ENCODE measurements around the gene ZNF574.

ZNF574 gene

GRCh38 chr19:42122691-42123607 lies 47.0 kb downstream of the ZNF574 start:
- no peak overlapping the region for H3K27ac ChIP-seq
- no peak for TF ChIP-seq ZFX (IDR thresholded peaks at IDR 0.05)
- no peak for TF ChIP-seq CTCF (conservative IDR thresholded peaks at IDR 0.05)

- no peak for TF ChIP-seq CTCF (conservative IDR thresholded peaks at IDR 0.05)
- no peak for TF ChIP-seq ZFX (IDR thresholded peaks at IDR 0.05)
- H3K27ac ChIP-seq = no peak overlapping the region
These were observed 47.8 kb downstream of the ZNF574 start for GRCh38 chr19:42123765-42124164.

GRCh38 chr19:42124386-42124901 lies 48.5 kb downstream of the ZNF574 start:
- TF ChIP-seq ZFX (IDR thresholded peaks at IDR 0.05) = no peak
- no peak for TF ChIP-seq CTCF (conservative IDR thresholded peaks at IDR 0.05)
- no peak overlapping the region for H3K27ac ChIP-seq

- no peak for TF ChIP-seq ZFX (IDR thresholded peaks at IDR 0.05)
- no peak for TF ChIP-seq CTCF (conservative IDR thresholded peaks at IDR 0.05)
- no peak overlapping the region for H3K27ac ChIP-seq
These were observed 49.6 kb downstream of the ZNF574 start for GRCh38 chr19:42125536-42125935.

GRCh38 chr19:42126574-42126973 lies 50.6 kb downstream of the ZNF574 start:
- H3K27ac ChIP-seq = no peak overlapping the region
- TF ChIP-seq CTCF (conservative IDR thresholded peaks at IDR 0.05) (no peak), ZFX (IDR thresholded peaks at IDR 0.05) (no peak)

- TF ChIP-seq ZFX (IDR thresholded peaks at IDR 0.05) (no peak), CTCF (conservative IDR thresholded peaks at IDR 0.05) (no peak)
These were observed 53.7 kb downstream of the ZNF574 start for GRCh38 chr19:42129399-42130253.

GRCh38 chr19:42130254-42130573 lies 54.2 kb downstream of the ZNF574 start:
- no peak overlapping the region for H3K27ac ChIP-seq
- no peak for TF ChIP-seq ZFX (IDR thresholded peaks at IDR 0.05)
- no peak for TF ChIP-seq CTCF (conservative IDR thresholded peaks at IDR 0.05)

More at GRCh38 chr19:42129399-42130253, 53.7 kb downstream of the ZNF574 start:
- no peak overlapping the region for H3K27ac ChIP-seq

Data from C4-2B (cell line).